PC-9 (cell line): Measurements from ENCODE around the gene OR10Z1. TPM values are rescaled to one million over a fixed set of nuclear protein-coding genes. Genes with fewer than 3 reads are reported as not detected.

Experiments used
- BruUV-seq: library from RNA; stranded (reverse); fragments of 400-500 nt; replicated peaks from 2 replicates; lab custom pipeline; 2021; lab: Mats Ljungman, UMichigan
- CTCF ChIA-PET: fragments of 300-600 bp; sonication (Branson Sonifier 250); formaldehyde crosslinking; loops from one replicate; lab custom pipeline; 2022; ENCODE audit warnings: antibody characterized with exemption; lab: Charles Lee
- POLR2A ChIA-PET: fragments of 300-600 bp; sonication (Branson Sonifier 250); formaldehyde crosslinking; loops from one replicate; lab custom pipeline; 2022; ENCODE audit warnings: antibody characterized with exemption; ENCODE audit not compliant: unreplicated experiment; lab: Charles Lee
- DNase-seq, 2 experiments: peaks; one replicate each; pipeline versions ENCODE4 v3.0.0 to v3.0.0-alpha.2; 2015 to 2022; ENCODE audit warnings: mixed read lengths in 1 of 2
- H2AFZ ChIP-seq: fragments of 200-600 bp; sonication (generic); 2 replicates; pipeline ENCODE4 v1.8.1; 2017; ENCODE audit warnings: antibody characterized with exemption
- H3F3A ChIP-seq: fragments of 200-600 bp; sonication (generic); 2 replicates; pipeline ENCODE4 v1.8.1; 2017; ENCODE audit warnings: antibody characterized with exemption, mild to moderate bottlenecking, low read depth; ENCODE audit not compliant: insufficient read depth
- H3K27ac ChIP-seq: fragments of 200-600 bp; sonication (generic); 2 replicates; pipeline ENCODE4 v1.6.1; 2016; ENCODE audit warnings: mixed run types
- H3K27me3 ChIP-seq: fragments of 200-600 bp; sonication (generic); 2 replicates; pipeline ENCODE4 v1.6.1; 2016; ENCODE audit warnings: low read depth, mixed run types; ENCODE audit not compliant: insufficient read depth
- H3K36me3 ChIP-seq: fragments of 200-600 bp; sonication (generic); 2 replicates; pipeline ENCODE4 v1.6.1; 2016; ENCODE audit warnings: low read depth, mixed run types
- H3K4me1 ChIP-seq: fragments of 200-600 bp; sonication (generic); replicated peaks from 2 replicates; pipeline ENCODE4 v1.6.1; 2016; ENCODE audit warnings: mixed run types; ENCODE audit not compliant: insufficient read depth
- H3K4me2 ChIP-seq: fragments of 200-600 bp; sonication (generic); 2 replicates; pipeline ENCODE4 v1.6.1; 2017; ENCODE audit warnings: mixed run types
- H3K4me3 ChIP-seq: fragments of 200-600 bp; sonication (generic); 2 replicates; pipeline ENCODE4 v1.6.1; 2016; ENCODE audit warnings: mixed run types
- H3K79me2 ChIP-seq: fragments of 200-600 bp; sonication (generic); 2 replicates; pipeline ENCODE4 v1.6.1; 2017; ENCODE audit warnings: low read depth, mixed run types
- H3K9me2 ChIP-seq: fragments of 200-600 bp; sonication (generic); 2 replicates; pipeline ENCODE4 v1.8.1; 2017; ENCODE audit warnings: mild to moderate bottlenecking; ENCODE audit not compliant: insufficient read depth
- H3K9me3 ChIP-seq: fragments of 200-600 bp; sonication (generic); 2 replicates; pipeline ENCODE4 v1.8.1; 2016; ENCODE audit warnings: low read depth; ENCODE audit not compliant: insufficient read depth
- H4K20me1 ChIP-seq: fragments of 200-600 bp; sonication (generic); 2 replicates; pipeline ENCODE4 v1.8.1; 2017; ENCODE audit not compliant: insufficient read depth
- EZH2 ChIP-seq: fragments of 200-600 bp; sonication (generic); IDR thresholded peaks from 2 replicates; pipeline ENCODE4 v1.8.0; 2017; ENCODE audit warnings: antibody characterized with exemption, low read depth
- intact Hi-C: fragments of 100-400 bp; cut with micrococcal nuclease; formaldehyde crosslinking; loops from one replicate; pipeline ENCODE4 v1.10.0; 2022; ENCODE audit not compliant: unreplicated experiment
- total RNA-seq: library from RNA; stranded (reverse); gene quantifications from 2 replicates; pipeline ENCODE4 v1.2.3, GENCODE V29; 2021
- TF ChIP-seq, protein P1 (sequence below): fragments of 200-600 bp; sonication (generic); conservative IDR thresholded peaks from 2 replicates; pipeline ENCODE4 v1.6.1; 2017; ENCODE audit warnings: mixed run types, antibody characterized with exemption, mild to moderate bottlenecking, moderate library complexity

OR10Z1 gene
- total RNA-seq, 1 experiment from 2014 or later = not detected

DNA sequence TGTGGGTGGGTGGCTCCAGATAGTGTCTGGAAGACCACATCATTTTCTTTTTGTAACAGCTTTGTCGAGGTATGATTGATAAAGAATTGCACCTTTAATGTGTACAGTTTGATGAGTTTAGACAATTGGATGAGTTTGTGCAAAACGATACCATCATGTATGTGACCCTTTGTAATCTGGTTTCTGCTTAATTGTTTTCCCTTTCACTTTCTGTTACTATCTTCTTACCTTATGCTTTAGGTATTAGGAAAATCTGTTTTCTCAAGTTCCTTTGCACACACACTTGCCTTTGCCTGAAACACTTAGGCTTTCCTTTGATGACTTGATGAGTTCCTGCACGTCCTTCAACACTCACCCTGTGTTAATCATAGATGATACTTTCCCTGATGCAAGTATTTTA is 6.8 kb downstream of the OR10Z1 start:
- no peaks in the 10 kb centered on the region for H3K79me2 ChIP-seq
- H3K27me3 ChIP-seq = no peaks in the 10 kb centered on the region
- no peaks in the 10 kb centered on the region for H3F3A ChIP-seq
- H3K4me1 ChIP-seq = no peaks in the 10 kb centered on the region
- no peaks in the 10 kb centered on the region for H3K36me3 ChIP-seq
- peaks cover 5% of the 10 kb centered on the region; the same call in 1 of the 2 replicates for H3K9me2 ChIP-seq
- no peaks in the 10 kb centered on the region for H4K20me1 ChIP-seq
- no peak overlapping the region for H3K4me3 ChIP-seq
- DNase-seq = no peak
- ChIA-PET CTCF (no interaction called here), POLR2A (no interaction called here)
- TF ChIP-seq, protein P1, sequence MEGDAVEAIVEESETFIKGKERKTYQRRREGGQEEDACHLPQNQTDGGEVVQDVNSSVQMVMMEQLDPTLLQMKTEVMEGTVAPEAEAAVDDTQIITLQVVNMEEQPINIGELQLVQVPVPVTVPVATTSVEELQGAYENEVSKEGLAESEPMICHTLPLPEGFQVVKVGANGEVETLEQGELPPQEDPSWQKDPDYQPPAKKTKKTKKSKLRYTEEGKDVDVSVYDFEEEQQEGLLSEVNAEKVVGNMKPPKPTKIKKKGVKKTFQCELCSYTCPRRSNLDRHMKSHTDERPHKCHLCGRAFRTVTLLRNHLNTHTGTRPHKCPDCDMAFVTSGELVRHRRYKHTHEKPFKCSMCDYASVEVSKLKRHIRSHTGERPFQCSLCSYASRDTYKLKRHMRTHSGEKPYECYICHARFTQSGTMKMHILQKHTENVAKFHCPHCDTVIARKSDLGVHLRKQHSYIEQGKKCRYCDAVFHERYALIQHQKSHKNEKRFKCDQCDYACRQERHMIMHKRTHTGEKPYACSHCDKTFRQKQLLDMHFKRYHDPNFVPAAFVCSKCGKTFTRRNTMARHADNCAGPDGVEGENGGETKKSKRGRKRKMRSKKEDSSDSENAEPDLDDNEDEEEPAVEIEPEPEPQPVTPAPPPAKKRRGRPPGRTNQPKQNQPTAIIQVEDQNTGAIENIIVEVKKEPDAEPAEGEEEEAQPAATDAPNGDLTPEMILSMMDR = no peak
- TF ChIP-seq EZH2 = no peak
- no TSS peak for BruUV-seq
- H3K27ac ChIP-seq = no peak overlapping the region
- no peak overlapping the region for H3K4me2 ChIP-seq
- intact Hi-C loops = no loop called here
- H3K9me3 ChIP-seq = no peaks in the 10 kb centered on the region
- H2AFZ ChIP-seq = no peak overlapping the region

DNA sequence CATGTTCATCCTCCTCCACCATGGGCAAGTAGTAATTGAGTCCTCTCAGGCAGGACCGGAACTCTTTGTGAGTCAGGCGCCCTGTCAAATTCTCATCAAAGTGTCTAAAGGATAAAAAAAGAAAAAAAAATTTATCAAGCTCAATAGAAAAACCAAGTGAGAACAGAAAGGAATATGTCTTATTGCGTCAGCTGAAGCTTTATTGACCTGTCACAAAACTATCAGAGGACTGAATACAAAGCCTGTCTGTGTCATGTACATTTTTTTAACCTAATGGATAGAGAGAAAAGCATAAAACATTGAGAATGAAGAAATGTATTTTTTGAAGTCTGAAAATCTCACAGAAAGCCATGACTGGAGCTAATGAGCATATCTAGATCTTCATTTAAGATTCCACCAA is 8.7 kb downstream of the OR10Z1 start:
- Histone ChIP-seq H3K9me3 (no peaks in the 10 kb centered on the region), H3K27ac (no peak overlapping the region), H4K20me1 (no peaks in the 10 kb centered on the region), H3K36me3 (no peaks in the 10 kb centered on the region), H3K4me3 (no peak overlapping the region), H3K4me1 (no peaks in the 10 kb centered on the region), H3K79me2 (no peaks in the 10 kb centered on the region), H3K4me2 (no peak overlapping the region), H3K9me2 (peaks cover 5% of the 10 kb centered on the region), H2AFZ (no peak overlapping the region), H3K27me3 (no peaks in the 10 kb centered on the region), H3F3A (no peaks in the 10 kb centered on the region)
- ChIA-PET CTCF (no interaction called here), POLR2A (no interaction called here)
- TF ChIP-seq, protein P1 = no peak
- no peak for TF ChIP-seq EZH2
- DNase-seq = no peak
- intact Hi-C loops = no loop called here
- BruUV-seq = no TSS peak

DNA sequence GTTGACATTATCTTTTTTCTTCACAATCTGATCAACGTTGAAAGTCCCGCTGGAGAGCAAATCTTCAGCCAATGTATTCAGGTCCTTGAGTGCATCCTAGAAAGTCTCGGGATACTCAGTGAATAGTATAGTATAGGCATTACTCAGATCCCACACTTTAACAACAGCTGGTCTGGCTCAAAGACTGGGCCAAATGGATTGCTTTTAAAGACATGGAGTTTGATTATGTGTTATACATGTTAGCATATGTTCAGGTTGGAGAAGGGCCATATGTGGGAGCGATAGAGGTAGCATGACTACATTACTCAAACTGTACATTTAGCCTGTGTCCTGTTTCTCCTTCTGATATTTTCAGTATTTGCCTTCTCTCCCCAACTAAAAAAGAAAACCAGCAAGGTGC is 33.1 kb downstream of the OR10Z1 start:
- Histone ChIP-seq H3K9me3 (no peaks in the 10 kb centered on the region), H3F3A (no peaks in the 10 kb centered on the region), H3K27me3 (no peaks in the 10 kb centered on the region), H4K20me1 (no peaks in the 10 kb centered on the region), H3K9me2 (no peaks in the 10 kb centered on the region), H3K4me3 (no peak overlapping the region), H2AFZ (no peak overlapping the region), H3K27ac (no peak overlapping the region), H3K79me2 (no peaks in the 10 kb centered on the region), H3K4me1 (no peaks in the 10 kb centered on the region), H3K36me3 (no peaks in the 10 kb centered on the region), H3K4me2 (no peak overlapping the region)
- POLR2A ChIA-PET = no interaction called here
- no peak for DNase-seq
- CTCF ChIA-PET = no interaction called here
- intact Hi-C loops = no loop called here
- no TSS peak for BruUV-seq
- TF ChIP-seq EZH2 = no peak
- TF ChIP-seq, protein P1 = no peak
